ENCODE results near the gene EVA1C.
"Not testable (repeated sequence)": the region's sequence is repeated elsewhere in the genome, so short reads cannot be mapped to it uniquely, and the experiment has no call there.

The EVA1C gene

DNA sequence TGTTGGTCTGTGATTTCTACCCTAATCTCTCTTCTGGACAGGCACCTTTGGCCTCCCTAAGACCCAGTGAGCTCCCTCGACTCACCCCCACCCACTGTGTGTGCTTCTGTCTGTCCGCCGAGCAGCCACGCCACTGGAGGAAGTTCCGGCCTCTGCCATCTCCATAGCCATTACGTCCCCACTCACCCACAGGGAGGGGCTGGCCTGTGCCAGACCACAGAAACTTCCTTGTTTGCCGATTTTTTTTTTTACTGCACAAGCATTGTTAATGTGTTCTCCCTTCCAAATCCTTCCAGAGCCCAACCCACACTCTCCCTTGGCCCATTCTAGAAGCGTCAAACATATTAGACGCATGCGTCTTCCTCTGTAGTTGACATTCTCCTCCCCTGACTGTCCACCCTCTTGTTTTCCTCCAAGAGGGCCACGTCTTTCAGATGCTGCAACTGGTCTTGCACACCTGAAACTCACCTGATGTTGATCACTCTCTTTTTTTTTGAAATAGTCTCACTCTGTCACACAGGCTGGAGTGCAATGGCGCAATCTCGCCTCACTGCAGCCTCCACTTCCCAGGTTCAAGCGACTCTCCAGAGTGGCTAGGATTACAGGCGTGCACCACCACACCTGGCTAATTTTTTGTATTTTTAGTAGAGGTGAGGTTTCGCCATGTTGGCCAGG lies 72.3 kb downstream of the EVA1C start:
- TF ChIP-seq POLR2AphosphoS5 (IDR thresholded peaks at IDR 0.05; ENCODE audit: low read depth, low read length) (no peak), PAX5 (IDR thresholded peaks at IDR 0.05; ENCODE audit: insufficient read depth, low read length, severe bottlenecking) (no peak), POLR2A (IDR thresholded peaks at IDR 0.05; ENCODE audit: low read depth, low read length) (no peak), SPI1 (IDR thresholded peaks at IDR 0.05; ENCODE audit: low read depth, low read length) (no peak), TAF1 (IDR thresholded peaks at IDR 0.05; ENCODE audit: low read depth, low read length) (no peak), POU2F2 (IDR thresholded peaks at IDR 0.05; ENCODE audit: low read depth, low read length) (no peak)
- FAIRE-seq: no peak
- no peak for DNase-seq (ENCODE audit: insufficient read length, low spot score)

DNA sequence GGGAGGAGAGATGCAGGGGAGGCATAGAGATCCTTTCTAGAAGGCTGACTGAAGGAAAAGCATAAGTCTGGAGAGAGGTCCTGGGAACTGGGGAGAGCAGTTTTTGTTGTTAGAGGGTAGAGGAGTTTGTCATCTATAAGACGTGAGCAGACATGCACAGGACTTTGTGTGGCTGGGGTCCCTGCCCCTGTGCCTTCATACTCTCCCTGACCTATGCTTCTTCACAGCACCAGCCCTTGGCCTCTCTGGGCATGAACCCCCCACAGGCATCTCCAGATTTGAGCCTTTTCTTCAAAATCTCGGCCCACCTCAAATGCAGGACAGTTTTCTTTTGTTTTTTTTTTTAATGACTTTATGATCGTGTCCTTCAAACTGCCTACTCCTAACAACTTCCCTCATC lies 79.9 kb downstream of the EVA1C start:
- DNase-seq (ENCODE audit: insufficient read length, low spot score) (no peak), FAIRE-seq (no peak)
- TF ChIP-seq POLR2A (IDR thresholded peaks at IDR 0.05; ENCODE audit: low read depth, low read length) (no peak), PAX5 (IDR thresholded peaks at IDR 0.05; ENCODE audit: insufficient read depth, low read length, severe bottlenecking) (no peak), TAF1 (IDR thresholded peaks at IDR 0.05; ENCODE audit: low read depth, low read length) (no peak), POLR2AphosphoS5 (IDR thresholded peaks at IDR 0.05; ENCODE audit: low read depth, low read length) (no peak), POU2F2 (IDR thresholded peaks at IDR 0.05; ENCODE audit: low read depth, low read length) (no peak), SPI1 (IDR thresholded peaks at IDR 0.05; ENCODE audit: low read depth, low read length) (no peak)

- DNase-seq (ENCODE audit: insufficient read length, low spot score): no peak
- no peak for FAIRE-seq
- TF ChIP-seq POLR2AphosphoS5 (IDR thresholded peaks at IDR 0.05; ENCODE audit: low read depth, low read length) (no peak), SPI1 (IDR thresholded peaks at IDR 0.05; ENCODE audit: low read depth, low read length) (no peak), POLR2A (IDR thresholded peaks at IDR 0.05; ENCODE audit: low read depth, low read length) (no peak), TAF1 (IDR thresholded peaks at IDR 0.05; ENCODE audit: low read depth, low read length) (no peak), PAX5 (IDR thresholded peaks at IDR 0.05; ENCODE audit: insufficient read depth, low read length, severe bottlenecking) (no peak), POU2F2 (IDR thresholded peaks at IDR 0.05; ENCODE audit: low read depth, low read length) (no peak)
These were observed 82.6 kb downstream of the EVA1C start for GRCh38 chr21:32494934-32495709.

- FAIRE-seq (no peak), DNase-seq (ENCODE audit: insufficient read length, low spot score) (no peak)
- TF ChIP-seq PAX5 (IDR thresholded peaks at IDR 0.05; ENCODE audit: insufficient read depth, low read length, severe bottlenecking) (no peak), POLR2A (IDR thresholded peaks at IDR 0.05; ENCODE audit: low read depth, low read length) (no peak), POLR2AphosphoS5 (IDR thresholded peaks at IDR 0.05; ENCODE audit: low read depth, low read length) (no peak), POU2F2 (IDR thresholded peaks at IDR 0.05; ENCODE audit: low read depth, low read length) (no peak), SPI1 (IDR thresholded peaks at IDR 0.05; ENCODE audit: low read depth, low read length) (no peak), TAF1 (IDR thresholded peaks at IDR 0.05; ENCODE audit: low read depth, low read length) (no peak)
These were observed 84.1 kb downstream of the EVA1C start for GRCh38 chr21:32496568-32496967.

DNA sequence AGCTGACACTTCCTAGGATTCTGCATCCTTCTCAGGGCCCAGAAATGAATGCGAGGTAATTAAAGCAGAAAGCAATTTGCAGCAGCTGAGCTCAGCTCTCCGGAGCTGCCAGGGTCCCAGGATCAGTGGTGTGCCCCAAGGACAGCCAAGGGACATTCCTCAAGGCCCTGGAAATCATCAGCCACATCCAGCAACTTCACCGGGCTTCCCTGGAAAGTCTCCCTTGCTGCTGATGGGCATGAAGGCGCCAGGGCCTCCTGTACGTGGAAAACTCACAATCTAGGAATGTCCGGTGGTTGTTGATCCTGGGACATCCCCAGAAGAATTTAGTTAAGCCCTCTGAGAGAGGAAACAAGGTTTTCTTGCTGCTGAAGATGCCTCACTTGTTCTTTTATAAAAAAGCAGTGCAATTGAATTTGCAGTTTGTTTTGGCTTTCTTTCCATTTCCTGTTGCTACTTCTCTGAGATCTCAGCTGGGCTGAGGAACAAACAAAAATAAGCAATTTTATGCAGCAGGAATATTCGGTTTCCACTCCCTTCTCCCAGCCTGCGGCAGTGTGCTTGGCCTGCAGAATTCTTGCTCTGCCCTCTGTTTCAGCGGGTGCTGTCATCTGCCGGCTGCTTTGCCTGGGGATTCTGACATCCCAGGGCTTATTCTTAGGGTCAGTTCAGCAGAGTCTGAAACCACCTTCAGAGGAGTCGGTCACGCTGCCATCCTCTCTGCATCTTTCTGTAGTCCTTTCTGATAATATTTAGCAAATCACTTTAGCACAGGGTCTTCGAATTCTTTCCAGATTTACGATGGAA lies 86.9 kb downstream of the EVA1C start:
- TF ChIP-seq SPI1 (IDR thresholded peaks at IDR 0.05; ENCODE audit: low read depth, low read length): no peak
- TF ChIP-seq POLR2AphosphoS5 (IDR thresholded peaks at IDR 0.05; ENCODE audit: low read depth, low read length): no peak
- TF ChIP-seq TAF1 (IDR thresholded peaks at IDR 0.05; ENCODE audit: low read depth, low read length): no peak
- TF ChIP-seq POLR2A (IDR thresholded peaks at IDR 0.05; ENCODE audit: low read depth, low read length): no peak
- TF ChIP-seq PAX5 (IDR thresholded peaks at IDR 0.05; ENCODE audit: insufficient read depth, low read length, severe bottlenecking): no peak
- no peak for TF ChIP-seq POU2F2 (IDR thresholded peaks at IDR 0.05; ENCODE audit: low read depth, low read length)
- FAIRE-seq: no peak
- no peak for DNase-seq (ENCODE audit: insufficient read length, low spot score)

DNA sequence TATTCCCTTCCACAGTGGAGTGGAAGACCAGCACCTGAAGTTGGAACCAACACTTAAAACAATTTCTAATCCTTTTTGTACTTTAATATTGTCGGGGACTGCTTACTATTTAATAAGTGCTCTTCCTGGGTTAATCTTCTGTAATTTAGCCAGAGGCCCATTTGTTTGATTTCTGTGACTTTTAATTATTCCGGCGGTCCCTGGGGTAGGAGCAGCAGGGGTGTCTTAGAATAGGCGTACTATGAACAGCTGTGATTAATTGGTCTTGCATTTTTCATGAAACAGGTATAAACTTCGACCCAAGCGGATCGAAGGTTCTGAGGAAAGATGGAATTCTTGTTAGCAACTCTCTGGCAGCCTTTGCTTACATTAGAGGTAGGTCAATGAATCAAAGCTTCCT lies 91.1 kb downstream of the EVA1C start:
- DNase-seq (ENCODE audit: insufficient read length, low spot score); FAIRE-seq: not testable (repeated sequence)

DNA sequence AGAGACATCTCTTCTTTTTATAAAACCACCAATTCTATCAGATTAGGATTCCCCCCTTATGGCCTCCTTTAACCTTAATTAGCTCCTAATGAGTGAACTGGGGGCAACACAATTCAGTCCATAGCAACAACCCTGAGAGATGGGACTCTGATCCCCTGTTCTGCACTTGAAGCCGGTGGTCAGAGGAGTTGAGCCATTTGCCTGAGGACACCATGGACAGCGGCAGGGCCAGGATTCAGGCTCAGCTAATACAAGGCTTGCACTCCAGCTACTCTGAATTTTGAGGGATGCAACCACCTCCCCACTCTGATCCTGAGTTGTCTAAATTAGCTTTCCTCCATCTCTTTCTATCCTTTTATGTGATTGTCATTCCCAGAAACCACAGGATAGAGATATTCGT lies 93.3 kb downstream of the EVA1C start:
- not testable (repeated sequence) for DNase-seq (ENCODE audit: insufficient read length, low spot score); FAIRE-seq

- DNase-seq (ENCODE audit: insufficient read length, low spot score); FAIRE-seq: not testable (repeated sequence)
These were observed 94.0 kb downstream of the EVA1C start for GRCh38 chr21:32506411-32506965.

DNA sequence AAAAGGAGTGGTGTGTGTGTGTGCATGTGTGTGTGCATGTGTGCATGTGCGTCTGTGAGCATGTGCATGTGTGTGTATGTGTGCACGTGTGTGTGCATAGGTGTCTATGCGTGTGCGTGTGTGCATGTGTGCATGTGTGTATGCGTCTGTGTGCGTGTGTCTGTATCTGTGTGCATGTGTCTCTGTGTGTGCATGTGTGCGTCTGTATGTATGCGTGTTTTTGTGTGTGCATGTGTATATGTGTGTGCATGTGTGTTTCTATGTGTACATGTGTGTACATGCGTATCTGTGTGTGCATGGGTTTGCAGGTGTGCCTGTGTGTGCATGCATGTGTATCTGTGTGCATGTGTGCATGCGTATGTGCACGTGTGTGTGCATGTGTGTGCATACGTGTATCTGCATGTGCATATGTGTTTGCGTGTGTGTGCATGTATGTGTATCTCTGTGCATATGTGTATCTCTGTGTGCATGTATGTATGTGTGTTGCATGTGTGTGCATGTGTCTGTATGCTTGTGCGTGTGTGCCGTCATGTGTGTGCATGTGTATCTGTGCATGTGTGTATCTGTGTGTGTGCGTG lies 94.9 kb downstream of the EVA1C start:
- TF ChIP-seq SPI1 (IDR thresholded peaks at IDR 0.05; ENCODE audit: low read depth, low read length) (no peak), POLR2AphosphoS5 (IDR thresholded peaks at IDR 0.05; ENCODE audit: low read depth, low read length) (no peak), TAF1 (IDR thresholded peaks at IDR 0.05; ENCODE audit: low read depth, low read length) (no peak), PAX5 (IDR thresholded peaks at IDR 0.05; ENCODE audit: insufficient read depth, low read length, severe bottlenecking) (no peak), POU2F2 (IDR thresholded peaks at IDR 0.05; ENCODE audit: low read depth, low read length) (no peak), POLR2A (IDR thresholded peaks at IDR 0.05; ENCODE audit: low read depth, low read length) (no peak)
- FAIRE-seq: no peak
- DNase-seq (ENCODE audit: insufficient read length, low spot score): no peak

DNA sequence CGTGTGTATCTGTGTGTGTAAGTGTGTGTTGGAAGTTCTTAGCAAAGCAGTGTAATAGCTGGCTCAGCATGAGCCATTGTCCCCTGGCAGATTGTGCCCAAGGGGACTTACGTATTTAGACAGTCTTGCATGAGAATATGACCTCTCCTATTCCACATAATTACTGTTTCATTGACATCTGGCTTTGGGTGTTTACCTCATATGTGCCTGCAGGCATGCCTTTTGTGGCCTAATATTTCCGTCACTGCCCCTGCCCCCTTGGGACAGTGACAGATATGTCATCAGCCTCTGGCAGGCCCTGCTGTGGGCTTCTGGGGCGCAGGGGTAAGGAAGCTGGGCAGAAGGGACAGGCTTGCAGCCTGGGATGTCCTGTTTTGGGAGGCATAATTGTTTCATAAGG lies 95.5 kb downstream of the EVA1C start:
- not testable (repeated sequence) for DNase-seq (ENCODE audit: insufficient read length, low spot score); FAIRE-seq
